ENCODE data around the gene RLN2. TPM values are rescaled to one million over a fixed set of nuclear protein-coding genes. Genes with fewer than 3 reads are reported as not detected.

Gene RLN2
- polyA plus RNA-seq, 1 experiment, result not detected

DNA sequence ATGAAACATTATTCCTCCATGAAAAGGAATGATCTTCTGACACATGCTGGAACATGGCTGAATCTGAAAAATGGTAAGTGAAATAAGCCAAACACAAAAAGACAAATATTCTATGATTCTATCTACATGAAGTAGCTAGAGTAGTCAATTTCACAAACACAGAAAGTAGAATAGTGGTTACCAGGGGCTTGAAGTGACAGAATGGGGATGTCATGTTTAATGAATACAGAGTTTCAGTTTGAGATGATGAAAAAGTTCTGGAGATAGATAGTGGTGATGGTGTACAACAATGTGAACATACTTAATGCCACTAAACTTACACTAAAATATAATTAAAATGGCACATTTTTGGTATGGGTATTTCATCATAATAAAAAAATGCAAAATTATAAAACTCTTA lies 18.3 kb downstream of the RLN2 start:
- TF ChIP-seq, protein P1, sequence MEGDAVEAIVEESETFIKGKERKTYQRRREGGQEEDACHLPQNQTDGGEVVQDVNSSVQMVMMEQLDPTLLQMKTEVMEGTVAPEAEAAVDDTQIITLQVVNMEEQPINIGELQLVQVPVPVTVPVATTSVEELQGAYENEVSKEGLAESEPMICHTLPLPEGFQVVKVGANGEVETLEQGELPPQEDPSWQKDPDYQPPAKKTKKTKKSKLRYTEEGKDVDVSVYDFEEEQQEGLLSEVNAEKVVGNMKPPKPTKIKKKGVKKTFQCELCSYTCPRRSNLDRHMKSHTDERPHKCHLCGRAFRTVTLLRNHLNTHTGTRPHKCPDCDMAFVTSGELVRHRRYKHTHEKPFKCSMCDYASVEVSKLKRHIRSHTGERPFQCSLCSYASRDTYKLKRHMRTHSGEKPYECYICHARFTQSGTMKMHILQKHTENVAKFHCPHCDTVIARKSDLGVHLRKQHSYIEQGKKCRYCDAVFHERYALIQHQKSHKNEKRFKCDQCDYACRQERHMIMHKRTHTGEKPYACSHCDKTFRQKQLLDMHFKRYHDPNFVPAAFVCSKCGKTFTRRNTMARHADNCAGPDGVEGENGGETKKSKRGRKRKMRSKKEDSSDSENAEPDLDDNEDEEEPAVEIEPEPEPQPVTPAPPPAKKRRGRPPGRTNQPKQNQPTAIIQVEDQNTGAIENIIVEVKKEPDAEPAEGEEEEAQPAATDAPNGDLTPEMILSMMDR (IDR thresholded peaks at IDR 0.05; ENCODE audit: insufficient read depth, low read depth, low read length), result no peak
- no peak for DNase-seq (ENCODE audit: low read depth)
- ChIA-PET POLR2A (no interaction called here), CTCF (no interaction called here)
- H3K4me3 ChIP-seq (ENCODE audit: low read depth, low read length), result no peak overlapping the region
- H3K36me3 ChIP-seq (ENCODE audit: control insufficient read depth, insufficient read depth, low read length), result no peaks in the 10 kb centered on the region
- no peaks in the 10 kb centered on the region for H3K27me3 ChIP-seq (ENCODE audit: control insufficient read depth, insufficient read depth, low read length)

DNA sequence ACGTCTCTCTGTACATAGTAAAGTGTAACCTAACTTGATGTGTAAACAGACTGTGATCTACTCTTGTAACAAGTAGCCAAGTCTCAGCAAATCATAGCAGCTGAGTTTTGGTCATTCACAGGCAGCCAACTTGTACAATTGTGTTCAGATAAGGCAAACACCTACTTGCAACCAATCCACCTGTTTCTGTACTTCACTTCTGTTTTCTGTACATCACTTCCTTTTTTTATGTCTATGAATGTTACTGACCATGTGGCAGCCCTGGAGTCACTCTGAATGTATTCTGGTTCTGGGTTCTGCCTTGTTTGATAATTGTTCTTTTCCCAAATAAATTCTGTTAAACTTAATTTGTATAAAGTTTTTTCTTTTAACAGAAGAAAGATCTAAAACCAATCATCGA lies 26.0 kb downstream of the RLN2 start:
- H3K27me3 ChIP-seq (ENCODE audit: control insufficient read depth, insufficient read depth, low read length), result no peaks in the 10 kb centered on the region
- ChIA-PET POLR2A (no interaction called here), CTCF (no interaction called here)
- TF ChIP-seq, protein P1 (IDR thresholded peaks at IDR 0.05; ENCODE audit: insufficient read depth, low read depth, low read length), result no peak
- no peak for DNase-seq (ENCODE audit: low read depth)
- H3K4me3 ChIP-seq (ENCODE audit: low read depth, low read length), result no peak overlapping the region
- no peaks in the 10 kb centered on the region for H3K36me3 ChIP-seq (ENCODE audit: control insufficient read depth, insufficient read depth, low read length)

DNA sequence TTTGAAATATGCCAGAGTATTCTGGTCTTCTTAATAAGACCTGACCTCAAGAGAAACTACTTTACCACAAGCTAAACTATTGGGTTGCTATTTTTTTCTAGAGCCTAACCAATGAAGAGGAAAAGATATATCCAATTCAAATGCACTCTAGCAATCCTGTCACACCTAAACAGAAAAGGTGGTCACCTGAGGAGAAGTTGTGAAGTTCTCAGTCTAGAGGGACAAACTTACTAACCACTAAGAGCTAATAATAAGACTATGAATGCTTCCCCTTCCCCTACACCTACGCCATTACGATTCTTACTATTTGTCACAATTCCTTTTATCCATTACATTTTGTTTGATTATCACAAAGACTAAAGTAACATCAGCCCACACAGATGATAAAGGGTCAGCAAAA lies 29.7 kb downstream of the RLN2 start:
- no peaks in the 10 kb centered on the region for H3K27me3 ChIP-seq (ENCODE audit: control insufficient read depth, insufficient read depth, low read length)
- POLR2A ChIA-PET, result no interaction called here
- no peaks in the 10 kb centered on the region for H3K36me3 ChIP-seq (ENCODE audit: control insufficient read depth, insufficient read depth, low read length)
- TF ChIP-seq, protein P1 (IDR thresholded peaks at IDR 0.05; ENCODE audit: insufficient read depth, low read depth, low read length), result no peak
- no peak overlapping the region for H3K4me3 ChIP-seq (ENCODE audit: low read depth, low read length)
- DNase-seq (ENCODE audit: low read depth), result no peak
- CTCF ChIA-PET, result no interaction called here

DNA sequence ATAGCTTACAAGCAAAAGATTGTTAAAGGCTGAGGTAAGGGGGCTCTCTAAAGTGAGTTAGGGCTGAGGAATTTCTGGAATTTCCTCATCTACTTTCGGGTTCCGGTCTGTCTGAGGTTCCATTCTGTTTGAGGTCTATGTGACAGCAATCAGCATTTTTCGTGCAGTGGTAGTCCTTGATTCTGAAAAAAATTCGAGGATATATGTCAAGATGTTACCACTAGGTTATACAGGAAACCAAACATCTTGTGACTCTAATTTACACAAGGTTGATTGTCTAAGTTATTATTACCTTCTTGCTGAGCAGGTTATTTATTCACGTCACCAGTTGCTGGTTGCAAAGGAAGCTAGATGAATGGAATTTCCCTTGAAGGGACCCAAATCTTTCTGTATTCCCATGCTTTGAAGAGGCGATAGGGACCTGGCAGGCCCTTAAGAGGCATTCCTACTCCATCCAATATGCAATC lies 35.2 kb downstream of the RLN2 start:
- ChIA-PET CTCF (interaction anchor here (0.6 kb wide), 1 partner anchor 1876 kb away, joined by 3 read pairs; no protein-coding TSS in a partner anchor), POLR2A (interaction anchor here (0.6 kb wide), 1 partner anchor 430 kb away, joined by 3 read pairs; no protein-coding TSS in a partner anchor)
- no peaks in the 10 kb centered on the region for H3K27me3 ChIP-seq (ENCODE audit: control insufficient read depth, insufficient read depth, low read length)
- DNase-seq (ENCODE audit: low read depth), result no peak
- no peaks in the 10 kb centered on the region for H3K36me3 ChIP-seq (ENCODE audit: control insufficient read depth, insufficient read depth, low read length)
- no peak overlapping the region for H3K4me3 ChIP-seq (ENCODE audit: low read depth, low read length)
- TF ChIP-seq, protein P1 (IDR thresholded peaks at IDR 0.05; ENCODE audit: insufficient read depth, low read depth, low read length), result no peak

DNA sequence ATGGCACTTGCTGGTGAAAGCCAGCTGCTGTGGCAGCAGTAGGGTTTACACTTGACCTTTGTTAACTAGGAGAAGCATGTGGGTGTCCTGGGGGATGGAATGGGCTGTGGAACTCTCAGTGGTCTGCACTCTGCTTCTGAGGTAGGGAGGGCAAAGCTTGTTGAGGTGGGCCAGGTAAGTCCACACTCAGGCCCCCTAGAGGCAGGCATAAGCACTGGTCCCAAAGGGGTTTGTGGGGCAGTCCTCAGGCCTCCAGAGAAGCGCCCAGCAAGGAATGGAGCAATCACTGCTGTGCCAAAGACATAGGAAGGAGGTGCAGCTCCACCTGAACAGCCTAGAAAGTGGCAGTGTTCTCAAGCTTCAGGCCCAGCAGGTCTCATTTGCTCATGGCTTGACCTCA lies 38.6 kb downstream of the RLN2 start:
- ChIA-PET POLR2A (no interaction called here), CTCF (no interaction called here)
- H3K36me3 ChIP-seq (ENCODE audit: control insufficient read depth, insufficient read depth, low read length), result no peaks in the 10 kb centered on the region

More for the DNA sequence above, 38.6 kb downstream of the RLN2 start:
- no peak for DNase-seq (ENCODE audit: low read depth)
- H3K27me3 ChIP-seq (ENCODE audit: control insufficient read depth, insufficient read depth, low read length), result no peaks in the 10 kb centered on the region
- TF ChIP-seq, protein P1 (IDR thresholded peaks at IDR 0.05; ENCODE audit: insufficient read depth, low read depth, low read length), result no peak
- H3K4me3 ChIP-seq (ENCODE audit: low read depth, low read length), result no peak overlapping the region
